Subcutaneous abdominal adipose tissue (tissue), 5 donors: ENCODE measurements around the gene RAB11FIP4.

Source experiments
- H3K27ac ChIP-seq: one replicate; pipeline ENCODE4 v1.7.0; 2013; ENCODE audit warnings: low read depth, mild to moderate bottlenecking, inconsistent platforms, low read length, moderate library complexity
- H3K27me3 ChIP-seq, 5 donors: one replicate each; pipeline ENCODE4 v1.7.0; 2013; ENCODE audit warnings: low read length in 5 of 5, inconsistent platforms in 1 of 5; ENCODE audit not compliant: control insufficient read depth in 5 of 5, insufficient read depth in 4 of 5
- H3K36me3 ChIP-seq, 5 donors: one replicate each; pipeline ENCODE4 v1.7.0; 2013; ENCODE audit warnings: low read length in 5 of 5; ENCODE audit not compliant: control insufficient read depth in 5 of 5, insufficient read depth in 5 of 5
- H3K4me1 ChIP-seq, 5 donors: one replicate each; pipeline ENCODE4 v1.7.0; 2013; ENCODE audit warnings: low read length in 5 of 5, mild to moderate bottlenecking in 3 of 5, moderate library complexity in 1 of 5; ENCODE audit not compliant: control insufficient read depth in 5 of 5, insufficient read depth in 5 of 5
- H3K4me3 ChIP-seq, 5 donors: one replicate each; pipeline ENCODE4 v1.7.0; 2013; ENCODE audit warnings: low read length in 5 of 5, low read depth in 1 of 5
- H3K9ac ChIP-seq, 5 donors: one replicate each; pipeline ENCODE4 v1.7.0; 2013; ENCODE audit warnings: low read length in 5 of 5, mild to moderate bottlenecking in 4 of 5, moderate library complexity in 3 of 5
- H3K9me3 ChIP-seq, 5 donors: one replicate each; pipeline ENCODE4 v1.7.0; 2013; ENCODE audit warnings: low read length in 5 of 5; ENCODE audit not compliant: control insufficient read depth in 5 of 5
- donor health status: healthy.
- donor health status: healthy.
- donor health status: healthy.
- donor health status: healthy.
- donor health status: healthy.

Gene RAB11FIP4

DNA sequence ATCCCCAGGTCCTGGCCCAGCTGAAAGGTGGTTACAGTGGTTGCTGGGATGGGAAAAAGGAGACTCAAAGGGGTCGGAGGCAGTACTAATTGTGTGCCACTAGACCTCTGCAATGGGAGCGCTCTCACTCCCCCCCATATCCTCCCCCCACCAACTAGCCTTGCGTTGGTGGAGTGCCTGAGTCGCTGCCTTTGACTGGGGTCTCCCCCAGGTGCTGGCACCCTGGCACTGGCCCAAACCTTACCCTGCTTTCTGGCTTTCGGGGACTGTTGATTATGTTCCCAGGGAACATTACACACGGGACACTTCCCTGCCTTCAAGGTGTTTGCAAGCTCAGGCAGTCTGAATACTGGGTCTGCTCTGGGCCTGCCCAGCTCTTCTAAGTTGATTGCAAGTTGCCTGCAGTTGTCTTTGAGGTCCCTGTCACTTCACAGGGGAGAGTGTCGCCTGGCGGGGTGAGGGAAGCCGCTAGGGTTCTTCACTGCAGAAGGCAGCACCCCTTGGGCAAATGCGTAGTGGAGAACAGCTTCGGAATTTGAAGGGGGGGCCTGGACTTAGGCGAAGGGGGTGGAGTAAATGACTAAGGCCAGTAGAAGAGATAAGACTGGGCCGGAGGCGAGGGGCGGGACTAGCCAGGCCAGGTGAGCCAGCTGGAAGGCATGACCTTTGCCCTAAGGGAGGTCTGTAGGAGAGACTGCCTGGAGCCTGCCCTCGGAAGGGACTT lies 98.0 kb downstream of the RAB11FIP4 start:
- H3K9ac ChIP-seq: no peak overlapping the region
- H3K4me3 ChIP-seq: peak overlapping the region in 1 of 5 donors; percentile 65
- H3K36me3 ChIP-seq: no peaks in the 10 kb centered on the region
- H3K27me3 ChIP-seq: peaks cover 3 to 23% (median 13%) of the 10 kb centered on the region in 5 donors
- H3K9me3 ChIP-seq: no peaks in the 10 kb centered on the region
- peaks cover 0 to 35% (median 15%) of the 10 kb centered on the region in 5 donors for H3K4me1 ChIP-seq
- no peak overlapping the region for H3K27ac ChIP-seq

DNA sequence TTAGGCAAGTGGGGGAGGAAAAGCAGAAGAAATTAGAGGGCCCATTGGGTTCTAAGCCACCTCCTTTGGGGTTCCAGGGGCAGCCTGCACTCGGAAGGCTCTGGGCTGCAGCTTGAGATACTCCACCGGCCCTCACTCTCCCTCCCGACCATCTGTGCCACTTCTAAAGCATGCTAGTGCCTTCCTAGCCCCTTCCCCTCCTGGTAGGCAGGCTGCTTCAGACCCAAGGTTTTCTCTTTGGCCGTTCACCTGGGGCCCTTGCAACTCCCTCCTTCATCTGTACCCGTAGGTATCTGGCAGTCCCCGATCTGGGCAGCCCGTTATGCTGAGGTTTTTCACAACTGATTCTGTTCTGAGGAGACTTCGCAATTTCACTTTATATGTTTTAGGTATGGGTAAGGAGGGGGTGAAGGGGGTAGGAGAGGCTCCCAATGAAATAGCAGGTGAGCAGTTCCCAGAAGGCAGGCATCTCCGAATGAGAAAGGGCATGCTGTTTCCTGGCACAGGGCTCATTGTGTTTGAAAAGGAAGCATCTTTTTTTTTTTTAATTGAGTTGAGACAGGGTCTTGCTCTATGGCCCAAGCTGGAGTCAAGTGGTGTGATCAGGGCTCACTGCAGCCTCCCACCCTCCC lies 98.7 kb downstream of the RAB11FIP4 start:
- Histone ChIP-seq H3K9me3 (no peaks in the 10 kb centered on the region), H3K4me1 (peaks cover 0 to 35% (median 15%) of the 10 kb centered on the region in 5 donors), H3K4me3 (no peak overlapping the region), H3K27ac (no peak overlapping the region), H3K9ac (no peak overlapping the region), H3K36me3 (no peaks in the 10 kb centered on the region), H3K27me3 (peaks cover 3 to 23% (median 13%) of the 10 kb centered on the region in 5 donors)

DNA sequence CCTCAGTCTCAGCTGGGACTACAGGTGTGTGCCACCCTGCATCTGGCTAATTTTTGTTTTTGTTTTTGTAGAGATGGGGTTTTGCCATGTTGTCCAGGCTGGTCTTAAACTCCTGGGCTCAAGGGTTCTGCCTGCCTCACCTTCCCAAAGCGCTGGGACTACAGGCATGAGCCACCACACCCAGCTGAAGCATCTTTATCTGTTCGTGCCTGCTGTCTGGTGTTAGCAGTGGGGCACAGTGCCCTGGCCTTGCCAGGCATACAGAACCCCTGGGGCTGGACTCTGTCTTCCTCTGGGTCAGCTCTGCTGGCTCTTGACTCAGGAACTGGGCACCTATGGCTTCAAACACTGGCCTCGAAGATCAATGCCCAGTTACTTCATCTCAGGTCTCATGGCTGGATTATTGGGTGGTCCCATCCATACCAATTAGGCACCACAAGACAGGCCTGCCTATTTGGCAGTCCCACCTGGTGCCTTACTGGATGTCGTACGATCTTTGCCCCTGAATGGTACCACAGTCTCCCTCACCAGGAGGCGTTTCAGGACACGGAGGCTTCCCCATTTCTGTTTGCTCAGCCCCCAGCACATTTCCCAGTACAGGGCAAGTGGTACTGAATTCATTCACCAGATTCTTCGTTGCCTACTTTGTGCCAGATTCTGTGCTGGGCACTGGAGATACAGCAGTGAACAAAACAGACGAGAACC lies 99.3 kb downstream of the RAB11FIP4 start:
- no peak overlapping the region for H3K9ac ChIP-seq
- peaks cover 0 to 35% (median 15%) of the 10 kb centered on the region in 5 donors for H3K4me1 ChIP-seq
- H3K9me3 ChIP-seq: no peaks in the 10 kb centered on the region
- no peak overlapping the region for H3K4me3 ChIP-seq
- peaks cover 3 to 26% (median 13%) of the 10 kb centered on the region in 5 donors for H3K27me3 ChIP-seq
- H3K36me3 ChIP-seq: no peaks in the 10 kb centered on the region
- no peak overlapping the region for H3K27ac ChIP-seq

DNA sequence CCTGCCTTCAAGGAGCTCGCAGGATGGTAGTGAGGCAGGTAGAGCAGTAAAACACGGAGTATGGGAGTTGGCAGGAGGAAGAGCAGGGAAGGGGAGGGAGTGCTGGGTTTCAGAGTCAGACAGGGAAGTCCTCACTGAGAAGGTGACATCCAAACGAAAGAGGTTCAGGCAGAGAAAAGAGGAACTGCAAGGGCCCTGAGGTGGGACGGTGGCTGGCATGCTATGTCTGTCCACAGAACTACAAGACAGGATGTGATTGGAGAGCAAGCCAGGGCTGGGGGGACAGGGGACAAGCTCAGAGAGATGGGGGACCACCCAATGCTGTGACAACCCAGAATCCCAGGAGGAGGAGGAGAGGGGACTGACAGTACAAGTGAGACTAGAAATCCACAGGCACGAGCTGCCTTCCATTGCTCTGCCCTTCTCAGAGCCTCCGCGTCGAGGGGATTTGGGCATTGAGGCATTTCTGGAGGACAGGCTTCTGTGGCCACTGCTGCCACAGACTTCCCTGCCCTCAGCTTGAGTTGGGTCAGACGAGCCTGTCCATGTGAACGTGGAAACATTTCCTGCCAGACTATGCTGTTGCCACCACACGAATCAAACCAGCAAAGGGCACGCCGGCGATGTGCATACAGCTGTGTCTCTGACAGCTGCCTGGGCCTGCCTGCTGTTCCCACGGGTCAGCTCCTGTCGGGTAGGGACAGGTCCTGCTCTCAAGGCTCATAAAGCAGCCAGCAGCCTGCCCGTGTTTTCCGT lies 100.1 kb downstream of the RAB11FIP4 start:
- peaks cover 0 to 35% (median 15%) of the 10 kb centered on the region in 5 donors for H3K4me1 ChIP-seq

DNA sequence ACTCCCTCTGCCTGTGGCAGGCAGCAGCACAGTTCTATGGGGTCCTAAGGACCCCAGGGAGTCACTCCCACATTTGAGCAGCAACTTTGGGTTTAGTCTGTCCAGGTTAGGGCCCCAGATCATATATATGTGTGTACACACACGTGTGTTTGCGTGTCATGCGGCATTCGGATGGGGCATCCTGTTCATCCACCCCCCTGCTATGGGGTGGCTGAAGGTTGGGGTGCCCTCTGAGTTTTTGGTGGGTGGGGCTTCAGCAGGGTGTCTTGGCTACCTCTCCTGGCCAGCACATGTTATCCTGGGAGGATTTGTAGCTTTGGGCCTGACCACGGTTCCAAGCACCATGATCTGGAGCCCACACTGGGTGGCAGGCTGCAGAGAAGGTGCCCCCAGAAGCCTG lies 100.7 kb downstream of the RAB11FIP4 start:
- Histone ChIP-seq H3K27me3 (peaks cover 3 to 22% (median 13%) of the 10 kb centered on the region in 5 donors), H3K4me3 (no peak overlapping the region), H3K27ac (no peak overlapping the region), H3K9me3 (no peaks in the 10 kb centered on the region), H3K4me1 (peaks cover 0 to 32% (median 13%) of the 10 kb centered on the region in 5 donors), H3K9ac (no peak overlapping the region), H3K36me3 (no peaks in the 10 kb centered on the region)

More for the DNA sequence above, 100.1 kb downstream of the RAB11FIP4 start:
- Histone ChIP-seq H3K9me3 (no peaks in the 10 kb centered on the region), H3K36me3 (no peaks in the 10 kb centered on the region), H3K27me3 (peaks cover 3 to 26% (median 15%) of the 10 kb centered on the region in 5 donors), H3K4me3 (no peak overlapping the region), H3K9ac (no peak overlapping the region), H3K27ac (no peak overlapping the region)

DNA sequence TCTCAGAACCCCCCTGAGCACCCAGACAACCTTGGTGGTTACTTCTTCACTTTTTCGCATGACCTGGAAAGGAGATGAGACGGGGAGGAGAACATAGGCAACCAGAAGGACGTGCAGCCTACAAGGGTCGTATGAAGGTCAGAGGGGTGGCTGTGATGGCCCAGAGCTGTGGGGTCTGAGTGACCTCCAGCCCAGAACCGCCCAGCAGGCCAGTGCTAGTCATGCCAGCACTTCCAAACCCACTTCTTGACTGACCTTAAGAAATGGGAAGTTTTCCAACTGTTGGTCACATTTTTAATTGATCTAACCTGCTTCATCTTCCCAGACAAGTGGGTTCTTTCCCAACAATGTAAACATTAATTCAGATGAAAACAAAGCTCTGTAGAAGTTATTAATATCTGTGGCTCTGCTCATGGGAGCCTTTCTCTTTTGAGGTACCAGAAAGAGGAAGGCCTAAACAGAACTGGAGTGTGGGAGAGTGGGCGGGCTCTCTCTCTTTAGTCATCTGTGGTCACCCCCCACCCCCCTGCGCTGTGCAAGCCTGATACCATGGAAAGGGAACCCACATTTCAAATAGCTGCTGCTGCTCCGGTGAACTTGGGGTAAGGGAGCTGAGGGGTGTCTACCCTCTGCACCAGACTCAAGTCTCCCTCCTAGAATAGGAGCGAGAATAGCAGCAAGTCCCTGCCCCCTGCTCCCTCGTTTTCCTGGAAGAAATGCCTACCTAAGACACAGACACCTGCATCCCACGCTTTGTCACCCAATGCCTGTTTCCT lies 101.6 kb downstream of the RAB11FIP4 start:
- H3K36me3 ChIP-seq: no peaks in the 10 kb centered on the region
- no peak overlapping the region for H3K27ac ChIP-seq
- H3K9me3 ChIP-seq: no peaks in the 10 kb centered on the region
- peaks cover 3 to 21% (median 19%) of the 10 kb centered on the region in 5 donors for H3K27me3 ChIP-seq
- H3K4me3 ChIP-seq: no peak overlapping the region
- peaks cover 0 to 27% (median 8%) of the 10 kb centered on the region in 5 donors for H3K4me1 ChIP-seq
- H3K9ac ChIP-seq: no peak overlapping the region

DNA sequence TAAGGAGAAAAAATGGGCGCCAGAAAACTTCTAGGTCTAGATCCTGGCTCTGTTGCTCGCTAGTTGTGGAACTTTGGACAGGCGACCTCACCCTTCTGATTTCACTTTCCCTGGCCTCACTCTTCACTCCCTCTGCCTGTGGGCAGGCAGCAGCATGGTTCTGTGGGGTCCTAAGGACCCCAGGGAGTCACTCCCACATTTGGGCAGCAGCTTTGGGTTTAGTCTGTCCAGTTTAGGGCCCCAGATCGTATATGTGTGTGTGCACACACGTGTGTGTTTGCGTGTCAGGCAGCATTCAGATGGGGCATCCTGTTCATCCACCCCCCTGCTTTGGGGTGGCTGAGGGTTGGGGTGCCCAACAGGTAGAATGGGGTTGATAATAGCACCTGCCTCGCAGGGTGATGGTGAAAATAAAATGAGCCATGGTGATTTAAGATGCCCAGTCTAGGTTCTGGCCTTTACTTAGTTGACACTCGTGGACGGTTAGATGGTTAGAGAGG lies 102.2 kb downstream of the RAB11FIP4 start:
- Histone ChIP-seq H3K36me3 (no peaks in the 10 kb centered on the region), H3K27ac (no peak overlapping the region), H3K4me1 (peaks cover 0 to 20% (median 3%) of the 10 kb centered on the region in 5 donors), H3K9me3 (no peaks in the 10 kb centered on the region), H3K4me3 (no peak overlapping the region), H3K9ac (no peak overlapping the region), H3K27me3 (peaks cover 0 to 22% (median 17%) of the 10 kb centered on the region in 5 donors)

DNA sequence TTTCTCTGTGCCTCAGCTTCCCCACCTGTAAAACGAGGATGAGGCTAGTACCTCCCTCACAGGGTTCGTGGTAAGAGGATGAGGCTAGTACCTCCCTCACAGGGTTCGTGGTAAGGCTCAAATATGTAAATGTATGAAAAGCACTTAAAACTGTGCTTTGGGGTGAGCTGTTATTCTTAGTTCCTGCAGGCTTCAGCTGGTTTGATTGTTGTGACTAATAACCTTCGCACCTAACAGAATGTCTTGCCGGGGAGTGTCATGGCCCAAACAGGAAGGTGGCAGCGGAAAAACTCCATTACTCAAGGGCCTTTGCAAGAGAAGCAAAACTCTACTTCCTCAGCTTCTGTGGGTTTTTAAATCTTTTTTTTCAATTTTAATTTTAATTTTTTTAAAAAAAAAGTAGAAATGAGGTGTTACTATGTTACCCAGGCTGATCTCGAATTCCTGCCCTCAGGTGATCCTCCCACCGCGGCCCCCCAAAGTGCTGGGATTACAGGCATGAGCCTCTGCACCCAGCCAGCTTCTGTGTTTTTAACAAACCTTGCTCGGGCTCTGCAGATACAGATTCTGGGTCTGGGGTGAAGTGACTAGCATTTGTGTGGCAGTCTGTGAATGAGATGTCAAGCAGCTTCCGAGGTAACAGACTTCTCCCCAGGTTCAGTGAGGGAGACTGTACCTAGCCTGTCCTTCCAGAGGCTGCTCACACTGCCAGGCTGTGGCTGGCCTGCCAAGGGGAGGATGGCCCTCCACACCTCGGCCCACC lies 103.0 kb downstream of the RAB11FIP4 start:
- peaks cover 0 to 17% (median 12%) of the 10 kb centered on the region in 5 donors for H3K27me3 ChIP-seq
- peaks cover 0 to 15% (median 0%) of the 10 kb centered on the region in 5 donors for H3K4me1 ChIP-seq
- no peak overlapping the region for H3K9ac ChIP-seq
- no peaks in the 10 kb centered on the region for H3K36me3 ChIP-seq
- no peaks in the 10 kb centered on the region for H3K9me3 ChIP-seq
- no peak overlapping the region for H3K4me3 ChIP-seq
- H3K27ac ChIP-seq: no peak overlapping the region
